ENCODE measurements around the gene ASB9.
"Not testable (repeated sequence)": the region's sequence is repeated elsewhere in the genome, so short reads cannot be mapped to it uniquely, and the experiment has no call there.

Gene ASB9

GRCh38 chrX:15240414-15240813, 29.5 kb downstream of the ASB9 start:
- no peak for DNase-seq

DNA sequence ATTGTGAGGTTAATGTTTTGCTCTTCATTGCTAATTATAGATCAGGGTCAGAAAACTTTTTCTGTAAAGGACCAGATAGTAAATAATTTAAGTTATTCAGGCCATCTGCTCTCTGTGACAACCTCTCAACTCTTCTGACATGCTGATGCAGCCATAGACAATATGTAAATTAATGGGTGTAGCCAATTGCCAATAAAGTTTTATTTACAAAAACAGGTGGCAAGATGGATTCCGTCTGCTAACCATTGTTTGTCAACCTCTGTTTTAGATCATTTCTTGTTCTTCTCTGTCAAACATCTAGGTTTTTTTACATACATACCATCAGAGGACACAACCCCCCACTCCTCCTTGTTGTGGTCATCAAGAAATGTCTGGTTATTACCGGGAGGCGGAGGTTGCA, 33.7 kb downstream of the ASB9 start:
- no peak for DNase-seq

DNA sequence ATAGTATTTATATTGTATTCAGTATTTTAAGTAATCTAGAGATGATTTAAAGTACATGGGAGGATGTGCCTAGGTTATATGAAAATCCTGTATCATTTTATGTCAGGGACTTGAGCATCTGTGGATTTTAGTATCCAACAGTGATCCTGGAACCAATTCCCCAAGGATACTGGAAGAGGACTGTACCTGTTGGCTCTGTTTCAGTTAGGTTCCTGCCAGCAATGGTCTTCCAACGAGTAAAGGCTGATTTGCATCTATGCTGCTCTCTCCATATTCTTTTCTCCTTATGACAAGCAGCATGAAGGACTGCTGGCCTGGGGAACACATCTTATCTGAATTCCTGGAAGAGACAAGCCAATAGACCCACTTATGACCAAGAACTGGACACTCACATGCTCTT, 34.9 kb downstream of the ASB9 start:
- no peak for DNase-seq

GRCh38 chrX:15233416-15234015, 36.4 kb downstream of the ASB9 start:
- DNase-seq = no peak

GRCh38 chrX:15224747-15225146, 45.1 kb downstream of the ASB9 start:
- DNase-seq = no peak

- DNase-seq = no peak
Observed at GRCh38 chrX:15221321-15221720, 48.6 kb downstream of the ASB9 start.

GRCh38 chrX:15217161-15217560, 52.7 kb downstream of the ASB9 start:
- DNase-seq = no peak

- no peak for DNase-seq
Observed at GRCh38 chrX:15216280-15216679, 53.6 kb downstream of the ASB9 start.

- no peak for DNase-seq
Observed at GRCh38 chrX:15215366-15215765, 54.5 kb downstream of the ASB9 start.

GRCh38 chrX:15214588-15214987, 55.3 kb downstream of the ASB9 start:
- DNase-seq = no peak

- no peak for DNase-seq
Observed at GRCh38 chrX:15209096-15209495, 60.8 kb downstream of the ASB9 start.

GRCh38 chrX:15207994-15208393, 61.9 kb downstream of the ASB9 start:
- no peak for DNase-seq

DNA sequence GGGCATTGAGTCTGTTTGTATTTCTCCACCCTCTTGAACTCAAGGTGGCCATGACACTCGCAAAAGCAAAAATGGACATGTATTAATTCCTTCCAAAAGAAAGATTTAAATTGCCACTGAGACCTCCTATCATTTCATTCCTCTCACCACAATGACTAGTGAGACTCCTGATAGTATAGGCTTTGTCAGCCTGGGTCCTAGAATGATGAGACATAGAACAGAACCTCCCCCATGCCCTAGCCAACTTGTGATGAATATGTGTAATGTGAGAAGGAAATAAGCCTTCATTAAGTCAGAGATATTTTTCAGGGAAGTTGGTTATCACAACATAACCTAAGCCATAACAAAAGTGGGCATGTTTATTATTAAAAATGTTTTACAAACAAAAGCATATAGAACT, 62.5 kb downstream of the ASB9 start:
- DNase-seq = no peak

DNA sequence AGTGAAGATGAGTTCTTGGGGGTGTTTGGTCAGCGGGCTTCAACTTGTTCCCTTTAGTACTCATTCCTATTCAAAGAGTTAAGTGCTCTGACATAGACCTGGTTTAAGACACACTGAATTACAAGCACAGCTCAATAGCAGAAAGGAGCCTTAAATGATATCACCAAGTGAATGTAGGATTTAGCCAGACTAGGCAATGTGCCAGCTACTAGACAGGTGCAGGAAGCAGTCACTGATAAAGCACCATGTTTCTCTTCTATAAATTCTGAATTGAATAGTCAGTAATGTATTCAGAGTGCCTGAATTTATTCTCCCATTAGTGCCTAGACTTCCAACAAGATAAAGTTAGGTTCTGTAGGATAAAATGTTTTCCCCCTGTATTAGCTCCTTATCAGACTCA, 63.6 kb downstream of the ASB9 start:
- peak; percentile 59 for DNase-seq

DNA sequence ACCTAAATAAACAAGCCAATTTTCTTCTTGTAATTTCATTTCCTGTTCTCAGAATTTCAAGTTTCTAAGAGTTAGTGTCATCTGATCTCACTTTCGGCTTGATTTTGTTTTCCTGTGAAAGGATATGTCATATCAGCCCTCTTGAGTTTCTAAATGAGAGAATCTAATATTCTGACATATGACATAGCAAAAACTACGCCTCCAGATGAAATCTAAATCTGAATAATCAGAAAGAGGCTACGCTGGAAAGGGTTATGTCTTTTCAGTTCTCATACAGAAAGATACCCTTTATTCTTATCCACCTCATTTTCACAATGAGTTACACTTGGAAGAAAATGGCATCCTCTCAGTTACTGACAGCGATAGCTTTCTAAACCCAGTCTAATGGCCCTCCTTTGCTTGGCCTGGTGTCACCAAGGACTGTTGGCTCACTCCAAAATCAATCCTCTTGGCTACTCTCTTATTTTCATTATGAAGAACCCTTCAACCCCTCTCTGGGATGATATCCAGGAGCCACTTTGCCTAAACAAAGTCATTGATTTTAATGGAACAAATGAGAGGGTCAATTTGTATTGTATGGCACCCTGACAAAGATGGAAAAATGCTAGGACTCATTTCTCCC, 65.6 kb downstream of the ASB9 start:
- DNase-seq = no peak

- no peak for DNase-seq
Observed at GRCh38 chrX:15203694-15204093, 66.2 kb downstream of the ASB9 start.

DNA sequence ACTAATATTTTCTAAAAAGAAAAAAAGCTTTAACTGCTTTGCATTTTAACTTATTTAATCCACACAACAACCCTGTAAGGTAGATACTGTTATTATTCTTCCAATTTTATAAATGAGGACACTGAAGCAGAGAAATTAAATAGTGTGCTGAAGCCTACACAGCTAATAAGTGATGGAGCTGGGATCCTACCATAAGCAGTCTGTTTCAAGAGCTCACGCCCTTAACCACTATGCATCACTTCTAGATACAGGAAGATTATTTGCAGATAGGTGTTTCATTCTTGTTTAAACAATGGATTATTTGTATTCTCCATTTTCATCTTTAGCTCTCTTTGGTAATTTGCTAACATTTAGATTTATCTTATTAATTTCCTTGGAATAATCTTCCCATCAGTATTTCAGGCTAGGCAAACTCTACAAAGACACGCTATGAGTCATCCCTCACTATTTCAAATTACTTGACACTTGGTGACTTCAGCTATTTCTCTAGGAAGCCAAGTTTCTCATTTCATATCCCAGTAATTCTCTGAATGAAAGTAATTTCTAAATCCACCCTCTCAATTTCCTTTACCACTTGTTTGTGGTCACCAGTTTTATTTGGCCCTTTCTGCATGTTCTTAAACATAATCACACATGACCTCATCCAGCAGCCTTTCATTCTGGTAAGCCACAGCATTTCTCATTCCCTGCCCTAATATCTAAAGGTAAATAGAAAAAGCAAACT, 67.3 kb downstream of the ASB9 start:
- no peak for DNase-seq

DNA sequence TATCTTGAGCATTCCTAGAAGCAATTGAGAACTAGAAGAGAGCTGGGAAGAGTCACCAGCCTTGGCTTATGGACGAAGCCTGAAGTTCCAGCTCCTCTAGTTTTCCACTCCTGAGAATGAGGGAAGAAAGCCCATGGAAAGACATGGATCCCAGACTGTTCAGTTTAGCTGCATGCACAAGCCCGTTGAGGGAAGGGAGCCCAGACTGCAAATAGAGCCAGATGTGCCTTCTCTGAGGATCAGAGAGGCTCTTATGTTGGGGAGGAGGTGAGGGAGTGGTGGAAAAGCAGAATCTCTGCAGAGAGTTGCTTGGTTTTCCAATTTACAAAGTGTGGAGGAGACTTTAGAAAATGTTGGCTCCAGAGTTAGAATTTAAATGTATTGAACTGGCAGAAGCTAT, 69.0 kb downstream of the ASB9 start:
- DNase-seq = no peak

GRCh38 chrX:15198608-15199202, 71.2 kb downstream of the ASB9 start:
- DNase-seq = not testable (repeated sequence)

GRCh38 chrX:15194146-15194545, 75.7 kb downstream of the ASB9 start:
- no peak for DNase-seq

Measured in NCI-H2107 (cell line).